Right forelimb (tissue), 1 donor: ENCODE measurements around the gene CASTOR2.
"Not testable (repeated sequence)": the region's sequence is repeated elsewhere in the genome, so short reads cannot be mapped to it uniquely, and the experiment has no call there.

ENCODE experiments used
- DNase-seq: peaks from one replicate; pipeline ENCODE4 v3.0.0-alpha.2; 2018

CASTOR2 gene

DNA sequence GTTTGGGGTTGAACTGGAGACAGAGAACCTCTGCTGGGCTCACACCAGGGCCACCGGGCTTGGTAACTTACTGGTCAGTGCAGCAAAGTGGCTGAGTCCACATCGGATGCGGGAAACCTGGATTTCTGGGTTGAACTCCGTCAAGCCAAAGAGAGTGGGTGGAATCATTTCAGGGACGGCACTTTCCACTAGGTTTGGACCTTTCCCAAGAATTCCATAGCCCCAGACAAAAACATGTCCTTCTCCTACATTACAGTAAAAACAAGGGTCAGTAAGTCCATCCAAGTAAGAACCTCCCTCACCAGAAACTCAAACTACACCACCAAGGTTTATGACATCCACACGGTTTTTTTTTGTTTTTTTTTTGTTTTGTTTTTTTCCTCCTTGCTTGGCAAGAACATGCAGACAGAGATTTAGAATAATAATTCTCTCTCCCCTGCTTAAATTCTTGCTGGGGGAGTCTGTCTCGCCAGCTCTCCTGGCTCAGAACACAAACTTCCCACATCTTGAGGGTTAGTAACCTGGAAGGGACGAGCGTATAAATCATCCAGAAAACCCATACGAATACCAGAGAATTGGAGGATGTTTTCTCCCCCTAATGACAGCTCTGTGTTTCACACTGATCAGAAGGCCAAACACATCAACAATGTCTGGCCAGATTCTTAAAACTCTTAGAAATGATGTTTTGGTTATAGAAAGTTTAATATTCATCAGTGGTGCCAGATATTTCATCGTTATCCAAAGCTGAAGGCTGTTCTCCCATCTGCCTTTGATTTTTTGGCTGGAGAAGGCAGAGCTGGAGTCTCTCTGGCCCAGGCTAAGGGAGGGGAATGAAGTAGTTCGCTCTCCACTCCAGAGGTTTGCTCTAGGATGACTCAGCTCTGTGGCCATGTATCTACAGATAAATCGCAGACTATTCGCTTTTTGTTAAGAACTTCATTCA, 91.6 kb downstream of the CASTOR2 start:
- peak; percentile 61 for DNase-seq

DNA sequence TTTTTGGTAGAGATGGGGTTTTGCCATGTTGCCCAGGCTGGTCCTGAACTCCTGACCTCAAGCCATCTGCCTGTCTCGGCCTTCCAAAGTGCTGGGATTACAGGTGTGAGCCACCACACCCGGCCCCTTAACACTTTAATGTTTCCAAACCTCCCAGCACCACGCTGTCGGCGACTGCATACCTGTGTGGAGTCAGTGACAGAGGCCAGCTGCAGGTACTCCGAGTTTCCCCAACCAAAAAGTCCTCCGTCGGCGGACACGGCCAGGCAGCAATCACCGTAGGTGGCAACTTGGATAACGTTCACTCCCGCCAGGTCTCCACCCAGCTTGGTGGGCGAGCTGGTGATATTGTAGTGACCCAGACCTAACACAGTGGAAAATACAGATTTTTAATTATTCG, 93.9 kb downstream of the CASTOR2 start:
- no peak for DNase-seq

DNA sequence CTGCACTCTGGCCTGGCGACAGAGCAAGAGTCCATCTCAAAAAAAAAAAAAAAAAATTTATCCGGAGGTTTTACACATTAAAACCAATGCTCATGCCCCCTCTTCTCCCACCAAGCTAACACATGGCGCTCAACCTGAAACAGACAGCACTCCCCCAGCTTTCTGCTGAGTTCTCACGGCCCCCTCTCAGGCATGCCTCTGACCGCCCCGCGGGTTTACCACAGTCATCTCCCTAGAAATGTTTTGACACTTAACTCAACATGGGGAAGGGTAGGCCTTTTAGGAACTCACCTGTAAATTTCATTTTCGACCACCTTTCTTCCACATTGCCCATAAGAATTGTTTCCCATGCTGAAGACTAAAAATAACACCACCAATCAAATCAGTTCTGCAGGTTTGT, 99.8 kb downstream of the CASTOR2 start:
- DNase-seq: no peak

DNA sequence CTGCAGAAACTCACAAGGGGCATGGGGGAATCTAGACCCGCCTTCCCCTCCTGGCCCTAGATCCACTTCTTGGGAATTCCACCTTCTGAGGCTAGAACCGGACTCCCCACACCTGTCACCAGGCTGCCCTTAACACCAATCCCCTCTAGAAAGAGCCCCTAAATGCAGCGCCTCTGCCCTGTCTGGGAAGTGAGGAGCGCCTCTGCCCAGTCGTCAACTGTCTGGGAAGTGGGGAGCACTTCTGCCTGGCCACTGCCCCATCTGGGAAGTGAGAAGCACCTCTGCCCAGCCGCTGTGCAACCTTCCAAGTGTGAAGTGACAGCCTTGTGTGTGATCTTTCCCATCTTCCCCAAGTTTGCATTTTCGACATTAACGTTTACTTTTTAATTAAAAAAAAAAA, 100.3 kb downstream of the CASTOR2 start:
- no peak for DNase-seq

DNA sequence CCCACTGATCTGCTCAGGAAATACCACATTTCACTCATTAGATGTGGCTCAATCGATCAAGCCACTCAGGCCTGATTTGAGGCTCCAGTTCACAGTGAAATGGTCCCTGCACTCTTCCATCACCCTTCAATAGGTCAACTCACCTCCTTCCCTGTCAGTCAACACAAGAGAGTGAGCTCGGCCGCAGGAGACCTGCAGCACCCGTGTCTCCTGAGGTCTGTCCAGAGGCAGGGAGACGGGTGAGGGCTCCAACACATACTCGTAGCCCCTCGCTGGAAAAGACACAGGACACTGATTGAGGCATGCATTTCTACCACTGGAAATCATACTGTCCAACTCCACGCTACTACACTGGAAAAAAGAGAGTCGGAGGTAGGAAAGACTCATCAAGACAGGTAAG, 102.0 kb downstream of the CASTOR2 start:
- DNase-seq: no peak

DNA sequence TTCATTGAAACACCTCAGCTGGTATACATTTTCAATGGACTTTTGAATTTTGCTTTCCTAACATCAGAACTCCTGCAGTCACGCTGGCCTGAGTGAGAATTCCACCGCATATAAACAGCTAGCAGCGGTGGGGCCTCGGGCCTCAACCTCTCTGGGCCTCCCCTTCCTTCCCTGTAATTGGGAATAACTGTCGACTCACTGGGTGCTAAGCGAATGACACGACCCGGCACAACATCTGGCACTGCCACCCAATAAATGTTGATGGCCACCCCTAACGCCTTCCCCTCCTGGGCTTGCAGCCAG, 108.4 kb downstream of the CASTOR2 start:
- no peak for DNase-seq

DNA sequence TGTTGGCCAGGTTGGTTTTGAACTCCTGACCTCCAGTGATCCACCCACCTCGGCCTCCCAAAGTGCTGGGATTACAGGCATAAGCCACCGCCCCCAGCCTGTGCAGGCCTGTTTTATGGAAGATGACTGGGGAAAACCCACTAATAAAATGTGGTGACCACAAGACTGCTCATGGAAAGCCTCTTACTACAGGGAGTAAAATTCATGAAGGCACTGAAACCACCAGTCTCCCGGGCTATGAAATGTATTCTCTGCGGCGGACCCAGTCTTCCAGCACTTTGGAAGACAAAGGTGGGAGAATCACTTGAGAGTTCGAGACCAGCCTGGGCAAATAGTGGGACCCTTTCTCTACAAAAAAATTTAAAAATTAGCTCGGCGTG, 109.7 kb downstream of the CASTOR2 start:
- DNase-seq: not testable (repeated sequence)
